Measurements from ENCODE around the gene CTNNBIP1. TPM values are rescaled to one million over a fixed set of nuclear protein-coding genes. Genes with fewer than 3 reads are reported as not detected.

The CTNNBIP1 gene
- polyA plus RNA-seq, 1 experiment = 28.3 TPM

- no peak for DNase-seq (ENCODE audit: low read depth, low spot score)
- ChIA-PET CTCF (no interaction called here), POLR2A (no interaction called here)
- H3K27ac ChIP-seq (ENCODE audit: low read depth, low read length) = no peak overlapping the region
- no peak overlapping the region for H3K4me3 ChIP-seq (ENCODE audit: low read depth, low read length)
- TF ChIP-seq, protein P1, sequence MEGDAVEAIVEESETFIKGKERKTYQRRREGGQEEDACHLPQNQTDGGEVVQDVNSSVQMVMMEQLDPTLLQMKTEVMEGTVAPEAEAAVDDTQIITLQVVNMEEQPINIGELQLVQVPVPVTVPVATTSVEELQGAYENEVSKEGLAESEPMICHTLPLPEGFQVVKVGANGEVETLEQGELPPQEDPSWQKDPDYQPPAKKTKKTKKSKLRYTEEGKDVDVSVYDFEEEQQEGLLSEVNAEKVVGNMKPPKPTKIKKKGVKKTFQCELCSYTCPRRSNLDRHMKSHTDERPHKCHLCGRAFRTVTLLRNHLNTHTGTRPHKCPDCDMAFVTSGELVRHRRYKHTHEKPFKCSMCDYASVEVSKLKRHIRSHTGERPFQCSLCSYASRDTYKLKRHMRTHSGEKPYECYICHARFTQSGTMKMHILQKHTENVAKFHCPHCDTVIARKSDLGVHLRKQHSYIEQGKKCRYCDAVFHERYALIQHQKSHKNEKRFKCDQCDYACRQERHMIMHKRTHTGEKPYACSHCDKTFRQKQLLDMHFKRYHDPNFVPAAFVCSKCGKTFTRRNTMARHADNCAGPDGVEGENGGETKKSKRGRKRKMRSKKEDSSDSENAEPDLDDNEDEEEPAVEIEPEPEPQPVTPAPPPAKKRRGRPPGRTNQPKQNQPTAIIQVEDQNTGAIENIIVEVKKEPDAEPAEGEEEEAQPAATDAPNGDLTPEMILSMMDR (IDR thresholded peaks at IDR 0.05; ENCODE audit: low read depth, low read length) = no peak
- H3K9me3 ChIP-seq (ENCODE audit: control insufficient read depth, insufficient read depth, low read length) = no peaks in the 10 kb centered on the region
- H3K27me3 ChIP-seq (ENCODE audit: control insufficient read depth, insufficient read depth, low read length) = no peaks in the 10 kb centered on the region
Measured at GRCh38 chr1:9801909-9802308, 108.2 kb downstream of the CTNNBIP1 start.

Other genes starting within 250 kb of the CTNNBIP1 start
- gene CLSTN1, start 86.3 kb downstream of the CTNNBIP1 start, polyA plus RNA-seq (2011; rRNA removed) = 35.2 and 57.8 TPM in 2 replicates
- gene LZIC, start 33.1 kb upstream of the CTNNBIP1 start, polyA plus RNA-seq (2011; rRNA removed) = 21.6 and 29.7 TPM in 2 replicates
- 15.8 and 16.4 TPM in 2 replicates for gene NMNAT1, start 33.2 kb upstream of the CTNNBIP1 start, polyA plus RNA-seq (2011; rRNA removed)
- gene RBP7, start 87.0 kb upstream of the CTNNBIP1 start, polyA plus RNA-seq (2011; rRNA removed) = 0.20 and 0.22 TPM in 2 replicates
- 28.1 and 31.1 TPM in 2 replicates for gene UBE4B, start 122.7 kb upstream of the CTNNBIP1 start, polyA plus RNA-seq (2011; rRNA removed)